ENCODE results near the gene MYH4. TPM values are rescaled to one million over a fixed set of nuclear protein-coding genes. Genes with fewer than 3 reads are reported as not detected.

The MYH4 gene
- total and polyA plus RNA-seq, 2 donors (not counting 1 experiment from before 2014, with no cell fraction given): not detected

DNA sequence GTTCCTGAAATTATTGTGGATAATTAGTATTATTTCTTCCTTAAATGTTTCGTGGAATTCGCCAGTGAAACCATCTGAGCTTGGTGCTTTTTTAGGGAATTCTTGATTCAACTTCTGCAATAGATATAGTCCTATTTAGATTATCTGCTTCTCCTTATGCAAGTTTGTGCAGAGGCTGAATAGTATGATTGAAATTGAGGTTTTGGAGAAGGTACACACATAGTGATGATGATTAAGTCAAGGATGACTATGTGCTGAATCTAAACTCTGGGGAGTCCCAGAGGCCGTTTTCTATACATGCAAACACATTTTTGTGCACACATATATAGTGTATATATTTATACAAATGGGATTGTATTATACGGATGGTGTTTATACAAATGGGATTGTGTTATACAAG is 5.2 kb upstream of the MYH4 start:
- no CpG with 5 or more reads among the region's 4 CpGs for WGBS (ENCODE audit: insufficient coverage)

GRCh38 chr17:10471858-10472257 is 2.5 kb upstream of the MYH4 start:
- H3K27ac Mint-ChIP-seq: no peak overlapping the region
- no peaks in the 10 kb centered on the region for H3K9me3 Mint-ChIP-seq (ENCODE audit: insufficient read depth)
- peaks cover 0 to 3% (median 0%) of the 10 kb centered on the region in 4 experiments for H3K27me3 ChIP-seq (replicated peaks in 1 of 4; ENCODE audit: control extremely low read depth in 1 of 4, control insufficient read depth in 3 of 4, insufficient read depth in 4 of 4, low read length in 3 of 4)
- no peaks in the 10 kb centered on the region for H3K4me1 ChIP-seq (ENCODE audit: control insufficient read depth in 2 of 2, insufficient read depth in 2 of 2, low read length in 2 of 2)
- peaks cover 0 to 1% (median 0%) of the 10 kb centered on the region in 3 donors for H3K9me3 ChIP-seq (ENCODE audit: control extremely low read depth in 1 of 3, control insufficient read depth in 2 of 3, insufficient read depth in 1 of 3, low read length in 2 of 3)
- H3K4me3 Mint-ChIP-seq: no peak overlapping the region
- TF ChIP-seq EZH2 (IDR thresholded peaks at IDR 0.05; ENCODE audit: borderline replicate concordance, insufficient read depth, low read depth, low read length, poor library complexity, severe bottlenecking): no peak
- TF ChIP-seq, protein P1, sequence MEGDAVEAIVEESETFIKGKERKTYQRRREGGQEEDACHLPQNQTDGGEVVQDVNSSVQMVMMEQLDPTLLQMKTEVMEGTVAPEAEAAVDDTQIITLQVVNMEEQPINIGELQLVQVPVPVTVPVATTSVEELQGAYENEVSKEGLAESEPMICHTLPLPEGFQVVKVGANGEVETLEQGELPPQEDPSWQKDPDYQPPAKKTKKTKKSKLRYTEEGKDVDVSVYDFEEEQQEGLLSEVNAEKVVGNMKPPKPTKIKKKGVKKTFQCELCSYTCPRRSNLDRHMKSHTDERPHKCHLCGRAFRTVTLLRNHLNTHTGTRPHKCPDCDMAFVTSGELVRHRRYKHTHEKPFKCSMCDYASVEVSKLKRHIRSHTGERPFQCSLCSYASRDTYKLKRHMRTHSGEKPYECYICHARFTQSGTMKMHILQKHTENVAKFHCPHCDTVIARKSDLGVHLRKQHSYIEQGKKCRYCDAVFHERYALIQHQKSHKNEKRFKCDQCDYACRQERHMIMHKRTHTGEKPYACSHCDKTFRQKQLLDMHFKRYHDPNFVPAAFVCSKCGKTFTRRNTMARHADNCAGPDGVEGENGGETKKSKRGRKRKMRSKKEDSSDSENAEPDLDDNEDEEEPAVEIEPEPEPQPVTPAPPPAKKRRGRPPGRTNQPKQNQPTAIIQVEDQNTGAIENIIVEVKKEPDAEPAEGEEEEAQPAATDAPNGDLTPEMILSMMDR (IDR thresholded peaks at IDR 0.05): no peak
- H3K4me2 ChIP-seq (replicated peaks; ENCODE audit: low read depth, low read length, poor library complexity, severe bottlenecking): no peak overlapping the region
- H3K36me3 ChIP-seq (replicated peaks in 1 of 2; ENCODE audit: control extremely low read depth in 1 of 2, control insufficient read depth in 1 of 2, extremely low read depth in 1 of 2, insufficient read depth in 2 of 2, low read length in 1 of 2): no peaks in the 10 kb centered on the region
- ATAC-seq (ENCODE audit: low read depth) (no peak), DNase-seq (no peak)
- intact Hi-C loops (cut with micrococcal nuclease): no loop called here
- H3K27me3 Mint-ChIP-seq: no peaks in the 10 kb centered on the region
- WGBS (ENCODE audit: insufficient coverage): no CpG with 5 or more reads among the region's 1 CpG
- H2AFZ ChIP-seq (ENCODE audit: insufficient read depth, low read depth, low read length, poor library complexity, severe bottlenecking): no peak overlapping the region
- H3K4me3 ChIP-seq (ENCODE audit: control extremely low read depth in 1 of 5, extremely low read depth in 1 of 5, insufficient read depth in 1 of 5, low read depth in 2 of 5, low read length in 4 of 5): no peak overlapping the region
- H3K4me1 Mint-ChIP-seq: no peaks in the 10 kb centered on the region
- ChIA-PET CTCF (no interaction called here), POLR2A (no interaction called here)
- no peaks in the 10 kb centered on the region for H4K20me1 ChIP-seq (ENCODE audit: control insufficient read depth, insufficient read depth, low read length, poor library complexity, severe bottlenecking)
- no peaks in the 10 kb centered on the region for H3K79me2 ChIP-seq (ENCODE audit: control insufficient read depth, insufficient read depth, low read length)
- H3K27ac ChIP-seq (ENCODE audit: low read length in 2 of 2): no peak overlapping the region
- no peak overlapping the region for H3K9ac ChIP-seq (ENCODE audit: low read length)

More for the DNA sequence above, 5.2 kb upstream of the MYH4 start:
- Histone ChIP-seq H3K79me2 (ENCODE audit: control insufficient read depth, insufficient read depth, low read length) (no peaks in the 10 kb centered on the region), H3K27me3 (replicated peaks in 1 of 4; ENCODE audit: control extremely low read depth in 1 of 4, control insufficient read depth in 3 of 4, insufficient read depth in 4 of 4, low read length in 3 of 4) (peaks cover 0 to 2% (median 0%) of the 10 kb centered on the region in 4 experiments), H3K9ac (ENCODE audit: low read length) (no peak overlapping the region), H3K4me1 (ENCODE audit: control insufficient read depth in 2 of 2, insufficient read depth in 2 of 2, low read length in 2 of 2) (no peaks in the 10 kb centered on the region), H3K4me3 (ENCODE audit: control extremely low read depth in 1 of 5, extremely low read depth in 1 of 5, insufficient read depth in 1 of 5, low read depth in 2 of 5, low read length in 4 of 5) (no peak overlapping the region), H3K9me3 (ENCODE audit: control extremely low read depth in 1 of 3, control insufficient read depth in 2 of 3, insufficient read depth in 1 of 3, low read length in 2 of 3) (no peaks in the 10 kb centered on the region), H3K27ac (ENCODE audit: low read length in 2 of 2) (no peak overlapping the region), H2AFZ (ENCODE audit: insufficient read depth, low read depth, low read length, poor library complexity, severe bottlenecking) (no peak overlapping the region), H3K4me2 (replicated peaks; ENCODE audit: low read depth, low read length, poor library complexity, severe bottlenecking) (no peak overlapping the region), H4K20me1 (ENCODE audit: control insufficient read depth, insufficient read depth, low read length, poor library complexity, severe bottlenecking) (no peaks in the 10 kb centered on the region), H3K36me3 (replicated peaks in 1 of 2; ENCODE audit: control extremely low read depth in 1 of 2, control insufficient read depth in 1 of 2, extremely low read depth in 1 of 2, insufficient read depth in 2 of 2, low read length in 1 of 2) (no peaks in the 10 kb centered on the region)
- POLR2A ChIA-PET: no interaction called here
- TF ChIP-seq EZH2 (IDR thresholded peaks at IDR 0.05; ENCODE audit: borderline replicate concordance, insufficient read depth, low read depth, low read length, poor library complexity, severe bottlenecking): no peak
- TF ChIP-seq, protein P1 (IDR thresholded peaks at IDR 0.05): no peak
- Mint-ChIP-seq H3K27ac (no peak overlapping the region), H3K27me3 (no peaks in the 10 kb centered on the region), H3K4me1 (no peaks in the 10 kb centered on the region), H3K9me3 (ENCODE audit: insufficient read depth) (no peaks in the 10 kb centered on the region), H3K4me3 (no peak overlapping the region)
- intact Hi-C loops (cut with micrococcal nuclease): no loop called here
- CTCF ChIA-PET: interaction anchor here (0.8 kb wide), 1 partner anchor 245 kb away, joined by 3 read pairs; no protein-coding TSS in a partner anchor
- ATAC-seq (ENCODE audit: low read depth) (no peak), DNase-seq (no peak)
